Fibroblast of pulmonary artery (primary cell): Measurements from ENCODE around the gene ELL.

Experiments used
- DNase-seq: peaks from one replicate; pipeline ENCODE4 v3.0.0-alpha.2; 2010; ENCODE audit warnings: low read depth
- H3K4me3 ChIP-seq: replicated peaks from 2 replicates; pipeline ENCODE4 v1.5.1; 2011; ENCODE audit warnings: low read depth, mild to moderate bottlenecking, control low read depth, low read length, moderate library complexity
- CTCF ChIP-seq: IDR thresholded peaks from 2 replicates; pipeline ENCODE4 v1.5.1; 2011; ENCODE audit warnings: mild to moderate bottlenecking, control low read depth, low read length, inconsistent platforms; ENCODE audit errors: missing control alignments

ELL gene

GRCh38 chr19:18453269-18454024 lies 68.4 kb downstream of the ELL start:
- H3K4me3 ChIP-seq, result no peak overlapping the region
- no peak for TF ChIP-seq CTCF
- no peak for DNase-seq

- H3K4me3 ChIP-seq, result no peak overlapping the region
- TF ChIP-seq CTCF, result no peak
- DNase-seq, result no peak
Observed at GRCh38 chr19:18452386-18452785, 69.5 kb downstream of the ELL start.

- H3K4me3 ChIP-seq, result no peak overlapping the region
- peak; percentile 86 for TF ChIP-seq CTCF
Observed at GRCh38 chr19:18450931-18451836, 70.7 kb downstream of the ELL start.

GRCh38 chr19:18450021-18450930 lies 71.6 kb downstream of the ELL start:
- H3K4me3 ChIP-seq, result no peak overlapping the region
- TF ChIP-seq CTCF, result no peak
- no peak for DNase-seq

More at GRCh38 chr19:18450931-18451836, 70.7 kb downstream of the ELL start:
- peak; percentile 76 for DNase-seq

- no peak for TF ChIP-seq CTCF
- no peak overlapping the region for H3K4me3 ChIP-seq
Observed at GRCh38 chr19:18449552-18449951, 72.3 kb downstream of the ELL start.

GRCh38 chr19:18446811-18447359 lies 75.0 kb downstream of the ELL start:
- TF ChIP-seq CTCF, result no peak
- DNase-seq, result no peak

More at GRCh38 chr19:18449552-18449951, 72.3 kb downstream of the ELL start:
- no peak for DNase-seq

More at GRCh38 chr19:18446811-18447359, 75.0 kb downstream of the ELL start:
- no peak overlapping the region for H3K4me3 ChIP-seq
